Ovary (tissue), 9 donors: ENCODE measurements around the gene C2orf74. TPM values are rescaled to one million over a fixed set of nuclear protein-coding genes. Genes with fewer than 3 reads are reported as not detected.

Experiments used
- DNase-seq, 5 donors: peaks; one replicate each; pipeline ENCODE4 v3.0.0-alpha.2; 2019 to 2020
- H3K27ac ChIP-seq, 2 donors: fragments of 200-600 bp; one replicate each; pipeline versions ENCODE4 v1.5.1 to v1.8.0; 2019 to 2022
- H3K27me3 ChIP-seq: fragments of 200-600 bp; one replicate; pipeline ENCODE4 v1.8.0; 2022
- H3K36me3 ChIP-seq: fragments of 200-600 bp; sonication (generic); one replicate; pipeline ENCODE4 v1.5.1; 2019
- H3K4me1 ChIP-seq: one replicate; pipeline ENCODE4 v1.8.1; 2013; ENCODE audit warnings: mild to moderate bottlenecking, moderate library complexity; ENCODE audit not compliant: insufficient read depth
- H3K4me3 ChIP-seq: fragments of 200-600 bp; sonication (generic); one replicate; pipeline ENCODE4 v1.5.1; 2017
- H3K9me3 ChIP-seq, 2 donors: fragments of 200-600 bp in 1 of 2; sonication (generic) in 1 of 2; one replicate each; pipeline versions ENCODE4 v1.5.1 to v1.8.1; 2013 to 2019; ENCODE audit warnings: mild to moderate bottlenecking in 1 of 2, moderate library complexity in 1 of 2
- CTCF ChIP-seq, 3 donors: fragments of 450-650 bp in 2 of 3; fragments of 200-600 bp in 1 of 3; IDR thresholded peaks; one replicate each; pipeline versions ENCODE4 v1.5.1 to v1.8.0; 2016 to 2022; ENCODE audit warnings: antibody characterized with exemption in 3 of 3, mild to moderate bottlenecking in 1 of 3
- EP300 ChIP-seq: sonication (generic); formaldehyde crosslinking; IDR thresholded peaks from one replicate; pipeline ENCODE4 v1.6.1; 2017; ENCODE audit warnings: antibody characterized with exemption
- POLR2A ChIP-seq: fragments of 450-650 bp; IDR thresholded peaks from one replicate; pipeline ENCODE4 v1.6.1; 2017; ENCODE audit warnings: antibody characterized with exemption, mild to moderate bottlenecking, moderate library complexity
- WGBS, 3 donors: extraction: QIAGEN DNeasy Blood & Tissue Kit in 1 of 3; methylation state at CpG; one replicate each; pipeline versions ENCODE4 v1.1.5 to v1.1.7; 2013 to 2017; 5-methylcytosine and 5-hydroxymethylcytosine counted together
- intact Hi-C, 4 donors: fragments of 100-400 bp; cut with DNase I; formaldehyde crosslinking; loops; one replicate each; pipeline versions ENCODE4 v1.11.0 to v1.15.1; 2022 to 2023
- polyA plus RNA-seq, 2 donors: library from polyadenylated mRNA; stranded (reverse); fragments of 200-250 nt in 1 of 2; fragments of 350-450 nt in 1 of 2; fragmentation: Illumina TruSeq in 1 of 2; extraction: RNeasy Lipid Tissue Mini Kit (QIAGEN cat#74804) in 1 of 2; gene quantifications; one replicate each; pipeline ENCODE4 v1.2.3, GENCODE V29; 2013 to 2014
- total RNA-seq, 7 donors: library from RNA; depleted of rRNA in 2 of 7; stranded (reverse); fragments of >200 nt in 2 of 7; fragmentation: NEBNext Ultra II Directional in 3 of 7; extraction: Animal tissue kit (Norgen Biotek cat#: 25700) in 3 of 7; gene quantifications; one replicate each; pipeline versions ENCODE4 v1.1.0 to v1.2.4, GENCODE V29; 2016 to 2023
- donor health status: DM: no; HTN: no; CAD: no; lungs with moderate emphysema.
- donor health status: DM: no; HTN: no; CAD: no.
- donor health status: Bipolar disorder and iron deficiency.
- donor health status: DM: yes; HTN: yes; CAD: no.
- donor health status: DM: no; HTN: no; CAD: no.
- donor health status: DM: yes; HTN: yes; CAD: no.

C2orf74 gene
- total and polyA plus RNA-seq, 9 donors: 8.6 to 36.7 (median 18.5) TPM

- peaks cover 30% of the 10 kb centered on the region for H3K4me1 ChIP-seq
- intact Hi-C loops: no loop called here
Observed at GRCh38 chr2:61176755-61177726, 15.1 kb downstream of the C2orf74 start.

DNA sequence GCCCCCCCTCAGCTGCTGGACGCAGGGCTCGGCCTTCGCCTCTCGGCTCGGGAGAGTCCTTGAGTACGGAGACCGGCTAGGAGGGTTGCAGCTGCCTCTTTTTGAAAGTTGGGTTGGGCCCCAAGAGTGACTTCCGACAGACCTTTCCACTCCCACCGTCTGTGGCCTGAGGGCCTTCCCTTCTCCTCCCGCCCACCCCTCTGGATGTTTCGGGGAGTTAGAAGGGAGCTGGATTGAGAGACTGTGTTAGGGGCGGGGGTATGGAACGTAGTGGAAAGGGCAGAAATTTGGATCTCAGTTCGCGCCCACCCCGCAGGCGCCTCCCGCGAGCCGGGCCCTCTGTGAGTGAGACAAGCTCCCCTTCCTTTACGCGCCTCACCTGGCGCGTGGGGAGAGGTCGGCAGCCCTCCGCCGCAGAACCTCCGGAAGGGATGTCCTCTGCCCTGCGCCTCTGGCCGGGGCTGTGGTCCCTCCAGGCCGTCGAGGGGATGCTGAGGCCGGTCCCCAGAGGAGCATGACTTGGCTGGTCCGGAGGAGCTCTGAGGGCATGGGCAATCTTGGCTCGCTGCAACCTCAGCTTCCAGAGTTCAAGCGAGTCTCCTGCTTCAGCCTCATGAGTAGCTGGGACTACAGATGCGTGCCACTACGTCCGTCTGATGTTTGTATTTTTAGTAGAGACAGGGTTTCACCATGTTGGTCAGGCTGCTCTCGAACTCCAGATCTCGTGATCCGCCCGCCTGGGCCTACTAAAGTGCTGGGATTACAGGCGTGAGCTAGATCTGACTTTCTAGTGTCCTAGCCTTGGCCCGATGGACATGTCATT, 15.9 kb downstream of the C2orf74 start:
- Histone ChIP-seq H3K4me1 (peaks cover 30% of the 10 kb centered on the region), H3K27ac (peak overlapping the region; percentile 90 to 94), H3K4me3 (peak overlapping the region; percentile 89), H3K36me3 (no peaks in the 10 kb centered on the region), H3K27me3 (no peaks in the 10 kb centered on the region), H3K9me3 (no peaks in the 10 kb centered on the region)
- intact Hi-C loops: loop anchor here in 1 of 4 donors (1.0 kb wide), 1 partner anchor 12 kb away; no protein-coding TSS in a partner anchor
- TF ChIP-seq POLR2A: no peak
- TF ChIP-seq CTCF (IDR thresholded peaks at IDR 0.05): no peak
- no peak for TF ChIP-seq EP300
- 11 to 16% (median 14%) methylated on average over 39 to 45 of the region's 45 CpGs for WGBS, 3 donors
- DNase-seq: peak in 2 of 5 donors; percentile 56 to 68

More at GRCh38 chr2:61176755-61177726, 15.1 kb downstream of the C2orf74 start:
- H3K27me3 ChIP-seq: no peaks in the 10 kb centered on the region
- H3K4me3 ChIP-seq: peak overlapping the region; percentile 89
- peak; percentile 93 to 96 (median 95) for DNase-seq
- peak in 2 of 3 donors; percentile 24 to 27 for TF ChIP-seq CTCF (IDR thresholded peaks at IDR 0.05)
- no peak for TF ChIP-seq EP300
- TF ChIP-seq POLR2A: peak; percentile 86
- peak overlapping the region; percentile 90 to 94 for H3K27ac ChIP-seq
- no peaks in the 10 kb centered on the region for H3K9me3 ChIP-seq
- 0 to 1% (median 0%) methylated on average over 60 to 111 of the region's 111 CpGs for WGBS, 3 donors
- no peaks in the 10 kb centered on the region for H3K36me3 ChIP-seq

GRCh38 chr2:61178603-61179545, 16.9 kb downstream of the C2orf74 start:
- H3K27me3 ChIP-seq: no peaks in the 10 kb centered on the region
- peak overlapping the region in 1 of 2 donors; percentile 94 for H3K27ac ChIP-seq
- peak in 3 of 5 donors; percentile 38 to 47 (median 39) for DNase-seq
- H3K4me1 ChIP-seq: peaks cover 30% of the 10 kb centered on the region
- H3K4me3 ChIP-seq: no peak overlapping the region
- H3K36me3 ChIP-seq: no peaks in the 10 kb centered on the region
- H3K9me3 ChIP-seq: no peaks in the 10 kb centered on the region
- whole genome bisulfite sequencing, 3 donors: 83 to 87% (median 87%) methylated on average over 22 of the region's 22 CpGs
- TF ChIP-seq CTCF (IDR thresholded peaks at IDR 0.05) (no peak), POLR2A (no peak), EP300 (no peak)
- intact Hi-C loops: loop anchor here in 1 of 4 donors (1.0 kb wide), 1 partner anchor 11 kb away; no protein-coding TSS in a partner anchor
